Motor neuron (in vitro differentiated cells): Measurements from ENCODE around the gene IFIT3. TPM values are rescaled to one million over a fixed set of nuclear protein-coding genes. Genes with fewer than 3 reads are reported as not detected.
"Not testable (repeated sequence)": the region's sequence is repeated elsewhere in the genome, so short reads cannot be mapped to it uniquely, and the experiment has no call there.

ENCODE experiments used
- ATAC-seq, 8 experiments: fragments of 200-7000 bp; cut with Tn5 transposase; replicated peaks in 6 of 8; 2 replicates each; pipeline ENCODE4 v1.8.0; 2021; ENCODE audit warnings: mild to moderate bottlenecking in 8 of 8, moderate library complexity in 8 of 8
- H3K27ac ChIP-seq, 2 donors: fragments of 250-450 bp; sonication (Bioruptor Pico); 2 replicates each; pipeline ENCODE4 v1.9.0; 2021; ENCODE audit warnings: antibody characterized with exemption in 2 of 2, mild to moderate bottlenecking in 2 of 2, moderate library complexity in 1 of 2
- H3K4me1 ChIP-seq, 2 donors: fragments of 250-450 bp; sonication (Bioruptor Pico); replicated peaks in 1 of 2; 2 replicates each; pipeline ENCODE4 v1.6.1; 2021; ENCODE audit warnings: antibody characterized with exemption in 2 of 2, mild to moderate bottlenecking in 2 of 2, moderate library complexity in 1 of 2
- H3K4me3 ChIP-seq, 5 donors: fragments of 250-450 bp; sonication (Bioruptor Pico); 2 replicates each; pipeline ENCODE4 v1.9.0; 2021; ENCODE audit warnings: antibody characterized with exemption in 5 of 5, mild to moderate bottlenecking in 5 of 5, moderate library complexity in 4 of 5
- WGBS, 10 experiments: fragments of 450-650 bp; shearing (Covaris generic); methylation state at CpG; one replicate each; pipeline ENCODE4 v1.0.0; 2022; 5-methylcytosine and 5-hydroxymethylcytosine counted together
- in situ Hi-C, 9 experiments: fragments of 400-800 bp; cut with MboI; loops; one replicate each; pipeline ENCODE4 v1.15.0; 2021; ENCODE audit warnings: low sequenced_read_pairs in 9 of 9, low pct_unique_long_range_greater_than_20kb in 2 of 9; ENCODE audit not compliant: unreplicated experiment in 9 of 9
- total RNA-seq, 8 experiments: library from RNA; unstranded; fragments of 300-600 nt; gene quantifications; 2 replicates each; pipeline versions ENCODE4 v1.2.3 to v1.2.4, GENCODE V29; 2022

Gene IFIT3
- total RNA-seq, 8 experiments from 2014 or later = 0.65 to 240 (median 15.1) TPM

DNA sequence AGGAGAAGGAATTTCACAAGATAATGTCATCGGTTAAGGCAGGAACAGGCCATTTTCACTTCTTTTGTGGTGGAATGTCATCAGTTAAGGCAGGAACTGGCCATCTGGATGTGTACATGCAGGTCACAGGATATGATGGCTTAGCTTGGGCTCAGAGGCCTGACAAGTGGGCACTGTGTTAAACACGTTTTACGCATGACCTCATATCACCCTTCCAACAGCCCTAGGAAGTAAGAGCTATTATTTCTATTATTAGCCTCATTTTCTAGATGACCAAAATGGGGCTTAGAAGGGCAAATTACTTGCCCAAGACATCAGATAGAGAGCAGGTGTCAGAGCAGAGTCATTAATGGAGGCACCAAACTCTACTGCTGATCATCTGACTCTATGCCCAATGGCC is 2.2 kb downstream of the IFIT3 start:
- 100% methylated on average over 1 of the region's 3 CpGs; no CpG with 5 or more reads in 9 of the 10 experiments for WGBS, 10 experiments

DNA sequence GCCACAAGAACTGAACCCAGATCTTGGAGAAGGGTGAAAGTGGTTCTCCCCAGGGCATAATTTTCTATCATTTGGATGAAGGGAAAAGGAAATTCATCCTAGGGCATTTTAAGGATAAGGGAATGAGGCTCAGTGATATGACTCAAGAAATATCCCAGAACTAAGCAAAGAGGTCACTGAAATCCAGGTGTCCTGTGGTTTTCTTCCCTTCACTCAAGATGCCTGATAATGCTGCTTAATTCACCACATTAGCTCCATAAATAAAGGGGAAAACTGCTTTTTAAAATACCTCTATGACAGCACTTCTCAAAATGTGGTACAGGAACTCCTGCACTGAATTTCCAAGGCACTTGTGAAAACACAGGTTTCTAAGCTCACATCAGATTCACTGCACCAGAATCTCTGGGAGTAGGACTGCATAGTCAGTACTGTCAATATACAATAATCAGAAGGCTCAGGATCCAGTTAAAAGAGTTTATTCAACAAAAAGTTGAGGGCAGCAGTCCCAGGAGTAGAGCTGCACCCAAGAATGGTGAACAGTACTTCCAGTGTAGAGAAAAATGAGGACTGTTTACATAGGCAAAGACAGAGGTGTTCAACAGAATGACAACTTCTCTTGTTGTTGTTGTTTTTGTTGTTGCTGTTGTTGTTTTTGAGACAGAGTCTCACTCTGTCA is 2.9 kb downstream of the IFIT3 start:
- H3K4me1 ChIP-seq = peaks cover 12 to 21% of the 10 kb centered on the region in 2 donors
- in situ Hi-C loops = no loop called here
- no peak overlapping the region for H3K27ac ChIP-seq
- no peak overlapping the region for H3K4me3 ChIP-seq
- ATAC-seq = no peak

More for the DNA sequence above, 2.2 kb downstream of the IFIT3 start:
- ATAC-seq = peak in 2 of 8 experiments; percentile 19 to 22
- H3K4me3 ChIP-seq, H3K27ac ChIP-seq, in situ Hi-C loops: not testable (repeated sequence)
- H3K4me1 ChIP-seq = peaks cover 12 to 21% of the 10 kb centered on the region in 2 donors

- H3K4me3 ChIP-seq, H3K27ac ChIP-seq, in situ Hi-C loops, ATAC-seq: not testable (repeated sequence)
- WGBS, 10 experiments = 47 to 100% (median 89%) methylated on average over 1 to 13 of the region's 14 CpGs; no CpG with 5 or more reads in 1 of the 10 experiments
- peaks cover 12 to 21% of the 10 kb centered on the region in 2 donors for H3K4me1 ChIP-seq
Measured at GRCh38 chr10:89331487-89332122, 3.8 kb downstream of the IFIT3 start.

GRCh38 chr10:89332123-89332633 is 4.4 kb downstream of the IFIT3 start:
- H3K4me3 ChIP-seq = no peak overlapping the region
- in situ Hi-C loops = no loop called here
- no peak overlapping the region for H3K27ac ChIP-seq
- ATAC-seq = peak in 3 of 8 experiments; percentile 5 to 23 (median 7)
- WGBS, 10 experiments = 0 to 100% (median 73%) methylated on average over 1 to 5 of the region's 5 CpGs
- peaks cover 12 to 21% of the 10 kb centered on the region in 2 donors for H3K4me1 ChIP-seq

- in situ Hi-C loops = no loop called here
- ATAC-seq = no peak
- Histone ChIP-seq H3K27ac (no peak overlapping the region), H3K4me1 (peaks cover 0 to 13% of the 10 kb centered on the region in 2 donors), H3K4me3 (no peak overlapping the region)
- 43 to 100% (median 94%) methylated on average over 1 to 3 of the region's 3 CpGs; no CpG with 5 or more reads in 1 of the 10 experiments for WGBS, 10 experiments
Measured at GRCh38 chr10:89335226-89335625, 7.4 kb downstream of the IFIT3 start.

- Histone ChIP-seq H3K4me3 (no peak overlapping the region), H3K27ac (no peak overlapping the region), H3K4me1 (peaks cover 0 to 13% of the 10 kb centered on the region in 2 donors)
- WGBS, 10 experiments = 77 to 100% (median 98%) methylated on average over 1 to 3 of the region's 3 CpGs; no CpG with 5 or more reads in 2 of the 10 experiments
- ATAC-seq = no peak
- in situ Hi-C loops = no loop called here
Measured at GRCh38 chr10:89336241-89336640, 8.4 kb downstream of the IFIT3 start.

DNA sequence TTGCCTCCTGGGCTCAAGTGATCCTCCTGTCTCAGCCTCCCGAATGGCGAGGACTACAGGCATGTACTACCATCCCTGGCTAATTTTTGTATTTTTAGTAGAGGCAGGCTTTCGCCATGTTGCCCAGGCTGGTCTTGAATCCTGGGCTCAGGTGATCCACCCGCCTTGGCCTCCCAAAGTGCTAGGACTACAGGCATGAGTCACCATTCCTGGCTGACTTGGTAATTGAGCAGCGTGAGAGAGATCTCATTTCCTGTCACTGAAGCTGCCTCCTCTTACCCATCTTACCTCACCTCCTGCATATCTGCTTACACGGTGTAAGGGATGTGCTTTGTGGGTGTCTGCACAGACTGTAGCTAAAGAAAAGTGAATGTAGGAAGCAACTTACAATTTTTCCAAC is 9.7 kb downstream of the IFIT3 start:
- ATAC-seq = peak in 2 of 8 experiments; percentile 6 to 22
- Histone ChIP-seq H3K4me3 (no peak overlapping the region), H3K27ac (no peak overlapping the region), H3K4me1 (peaks cover 0 to 14% of the 10 kb centered on the region in 2 donors)
- 74 to 100% (median 91%) methylated on average over 2 to 5 of the region's 6 CpGs; no CpG with 5 or more reads in 1 of the 10 experiments for WGBS, 10 experiments
- in situ Hi-C loops = no loop called here

DNA sequence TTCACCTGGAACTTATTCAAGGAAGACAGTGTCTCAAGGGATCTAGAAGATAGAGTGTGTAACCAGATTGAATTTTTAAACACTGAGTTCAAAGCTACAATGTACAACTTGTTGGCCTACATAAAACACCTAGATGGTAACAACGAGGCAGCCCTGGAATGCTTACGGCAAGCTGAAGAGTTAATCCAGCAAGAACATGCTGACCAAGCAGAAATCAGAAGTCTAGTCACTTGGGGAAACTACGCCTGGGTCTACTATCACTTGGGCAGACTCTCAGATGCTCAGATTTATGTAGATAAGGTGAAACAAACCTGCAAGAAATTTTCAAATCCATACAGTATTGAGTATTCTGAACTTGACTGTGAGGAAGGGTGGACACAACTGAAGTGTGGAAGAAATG is 10.9 kb downstream of the IFIT3 start:
- in situ Hi-C loops = no loop called here
- no peak for ATAC-seq
- Histone ChIP-seq H3K4me1 (peaks cover 2 to 14% of the 10 kb centered on the region in 2 donors), H3K27ac (no peak overlapping the region), H3K4me3 (no peak overlapping the region)
- WGBS, 10 experiments = 80 to 100% (median 98%) methylated on average over 1 to 3 of the region's 3 CpGs; no CpG with 5 or more reads in 2 of the 10 experiments

DNA sequence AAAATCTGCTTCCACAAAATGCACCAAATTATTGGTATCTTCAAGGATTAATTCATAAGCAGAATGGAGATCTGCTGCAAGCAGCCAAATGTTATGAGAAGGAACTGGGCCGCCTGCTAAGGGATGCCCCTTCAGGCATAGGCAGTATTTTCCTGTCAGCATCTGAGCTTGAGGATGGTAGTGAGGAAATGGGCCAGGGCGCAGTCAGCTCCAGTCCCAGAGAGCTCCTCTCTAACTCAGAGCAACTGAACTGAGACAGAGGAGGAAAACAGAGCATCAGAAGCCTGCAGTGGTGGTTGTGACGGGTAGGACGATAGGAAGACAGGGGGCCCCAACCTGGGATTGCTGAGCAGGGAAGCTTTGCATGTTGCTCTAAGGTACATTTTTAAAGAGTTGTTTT is 12.1 kb downstream of the IFIT3 start:
- H3K27ac ChIP-seq = no peak overlapping the region
- ATAC-seq = no peak
- H3K4me1 ChIP-seq = peaks cover 2 to 14% of the 10 kb centered on the region in 2 donors
- no peak overlapping the region for H3K4me3 ChIP-seq
- in situ Hi-C loops = no loop called here
- WGBS, 10 experiments = 81 to 100% (median 100%) methylated on average over 1 to 3 of the region's 4 CpGs; no CpG with 5 or more reads in 4 of the 10 experiments

GRCh38 chr10:89341649-89342048 is 13.9 kb downstream of the IFIT3 start:
- peaks cover 11 to 23% of the 10 kb centered on the region in 2 donors for H3K4me1 ChIP-seq
- in situ Hi-C loops = no loop called here
- 74 to 100% (median 87%) methylated on average over 1 to 3 of the region's 3 CpGs; no CpG with 5 or more reads in 1 of the 10 experiments for WGBS, 10 experiments
- ATAC-seq = no peak
- H3K27ac ChIP-seq = no peak overlapping the region
- H3K4me3 ChIP-seq = peak overlapping the region in 3 of 5 donors; percentile 14 to 51 (median 34)

DNA sequence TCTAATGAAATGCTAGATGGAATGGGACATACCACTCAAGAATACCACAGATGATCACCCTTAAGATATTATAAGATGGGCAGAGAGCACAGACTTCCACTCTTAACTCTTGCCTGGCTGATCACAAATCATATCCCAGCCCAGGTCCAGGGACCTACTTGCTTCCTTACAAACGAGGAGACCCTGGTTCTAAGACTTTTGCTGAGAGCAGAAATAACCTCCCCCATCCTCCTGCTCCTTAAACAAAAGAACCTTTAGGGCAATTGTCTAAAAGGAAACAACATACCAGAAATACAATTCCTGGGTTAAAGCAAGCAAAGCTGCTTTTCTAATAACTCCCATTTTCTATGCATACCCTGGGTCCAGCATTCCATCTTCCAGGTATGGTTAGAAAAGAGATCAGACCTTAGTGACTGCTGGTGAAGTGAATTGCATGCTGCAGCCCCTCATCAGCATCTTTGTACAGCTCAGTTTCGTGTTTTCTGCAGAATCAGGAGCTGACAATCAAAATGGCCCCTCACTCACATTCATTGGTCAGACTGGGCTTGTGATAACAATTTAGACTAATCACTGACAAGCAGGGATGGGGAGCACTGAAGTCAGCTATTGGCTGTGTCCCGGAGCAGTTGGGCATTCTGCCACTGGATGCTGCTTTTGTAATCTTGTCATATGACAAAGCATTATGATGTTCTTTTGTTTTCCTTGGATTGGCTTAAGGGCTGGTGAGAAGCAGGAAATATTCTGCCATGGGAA is 14.6 kb downstream of the IFIT3 start:
- peak; percentile 2 to 99 (median 96) for ATAC-seq
- no peak overlapping the region for H3K27ac ChIP-seq
- H3K4me1 ChIP-seq = peaks cover 19 to 30% of the 10 kb centered on the region in 2 donors
- peak overlapping the region; percentile 16 to 51 (median 28) for H3K4me3 ChIP-seq
- 46 to 100% (median 75%) methylated on average over 1 to 3 of the region's 3 CpGs; no CpG with 5 or more reads in 2 of the 10 experiments for WGBS, 10 experiments
- in situ Hi-C loops = no loop called here

DNA sequence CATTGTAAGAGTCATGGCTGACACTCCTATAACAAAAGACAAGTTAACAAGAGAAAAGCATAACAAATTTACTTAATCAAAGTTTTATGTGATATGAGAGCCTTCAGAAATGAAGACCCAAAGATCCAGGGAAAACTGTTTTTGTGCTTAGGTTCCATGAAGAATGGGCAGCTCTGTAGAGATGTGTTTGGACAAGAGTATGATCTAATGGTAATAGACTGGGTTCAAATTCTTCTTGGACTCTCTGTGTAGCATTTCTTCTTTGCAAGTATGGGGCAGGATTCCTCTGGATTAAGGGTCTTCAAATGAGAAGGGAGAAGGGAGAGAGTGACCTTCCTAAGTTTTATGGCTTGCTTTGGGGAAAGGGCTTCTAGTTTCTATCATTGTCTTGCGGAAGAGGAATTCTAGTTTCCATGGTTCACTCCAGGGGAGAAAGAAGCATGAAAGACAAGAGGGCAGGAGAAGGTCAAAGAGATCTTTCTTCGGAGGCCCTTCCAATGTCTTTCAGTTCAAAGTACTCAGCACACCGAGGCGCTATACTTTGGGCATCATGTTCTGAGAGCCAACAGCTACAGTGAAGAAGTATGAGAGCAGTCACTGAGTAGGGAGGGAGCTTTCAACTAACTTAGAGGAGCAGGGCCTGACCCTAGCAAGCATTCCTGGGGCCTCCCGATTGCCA is 15.4 kb downstream of the IFIT3 start:
- in situ Hi-C loops = no loop called here
- Histone ChIP-seq H3K27ac (no peak overlapping the region), H3K4me3 (peak overlapping the region in 3 of 5 donors; percentile 28 to 51 (median 30)), H3K4me1 (peaks cover 26 to 38% of the 10 kb centered on the region in 2 donors)
- WGBS, 10 experiments = 32 to 81% (median 55%) methylated on average over 2 to 5 of the region's 5 CpGs; no CpG with 5 or more reads in 3 of the 10 experiments
- no peak for ATAC-seq
